Naive thymus-derived CD8-positive, alpha-beta T cell (primary cell): ENCODE results near the gene PRDX3. TPM values are rescaled to one million over a fixed set of nuclear protein-coding genes. Genes with fewer than 3 reads are reported as not detected.
A peak's percentile ranks its signal among the peaks of the same experiment; 100 is the strongest.

Experiments
- ATAC-seq, 2 donors: fragments of 150-1000 bp; cut with Tn5 transposase in 1 of 2; sonication (Bioruptor Pico), chemical (Tn5 transposase) in 1 of 2; 1 replicate in 1 of 2; 2 replicates in 1 of 2; pipeline ENCODE4 v1.10.0; 2021; ENCODE audit warnings: mild to moderate bottlenecking in 2 of 2, moderate library complexity in 2 of 2
- POLR2A ChIA-PET: fragments of 350-600 bp; sonication (Branson Sonifier 250); formaldehyde crosslinking; loops from one replicate; lab custom pipeline; 2021; ENCODE audit warnings: antibody characterized with exemption; lab: Charles Lee
- DNase-seq, 10 donors: peaks; one replicate each; pipeline versions ENCODE4 v3.0.0 to v3.0.0-alpha.2; 2020 to 2022
- H3K27ac Mint-ChIP-seq, 10 donors: one replicate each; pipeline ENCODE4 v1.8.0; 2020 to 2022; ENCODE audit warnings: mild to moderate bottlenecking in 10 of 10, mixed read lengths in 10 of 10, moderate library complexity in 4 of 10, inconsistent platforms in 1 of 10
- H3K27me3 Mint-ChIP-seq, 5 donors: one replicate each; pipeline ENCODE4 v1.8.0; 2021 to 2022; ENCODE audit warnings: mixed read lengths in 5 of 5
- H3K36me3 Mint-ChIP-seq, 3 donors: one replicate each; pipeline ENCODE4 v1.8.0; 2020 to 2022; ENCODE audit warnings: mixed read lengths in 3 of 3, mild to moderate bottlenecking in 2 of 3, inconsistent platforms in 1 of 3
- H3K4me1 Mint-ChIP-seq, 4 donors: one replicate each; pipeline ENCODE4 v1.8.0; 2021 to 2022; ENCODE audit warnings: mixed read lengths in 4 of 4
- H3K4me3 Mint-ChIP-seq, 10 donors: one replicate each; pipeline ENCODE4 v1.8.0; 2020 to 2022; ENCODE audit warnings: mild to moderate bottlenecking in 10 of 10, mixed read lengths in 10 of 10, moderate library complexity in 6 of 10, inconsistent platforms in 1 of 10
- H3K9me3 Mint-ChIP-seq, 9 donors: one replicate each; pipeline ENCODE4 v1.8.0; 2020 to 2022; ENCODE audit warnings: mixed read lengths in 9 of 9, mild to moderate bottlenecking in 3 of 9, inconsistent platforms in 1 of 9, moderate library complexity in 1 of 9
- polyA plus RNA-seq, 3 donors: library from polyadenylated mRNA; unstranded; fragments of 300-500 nt; fragmentation: Illumina TruSeq; gene quantifications; one replicate each; pipeline ENCODE4 v1.2.3, GENCODE V29; 2021
- total RNA-seq, 8 experiments: library from RNA in 2 of 8; stranded (reverse) in 2 of 8; gene quantifications; one replicate each; pipeline ENCODE4 v1.2.3 and lab custom pipeline; 2021 to 2026

The PRDX3 gene
- total and polyA plus RNA-seq, 5 experiments from 2014 or later = 29.8 to 75.5 (median 56.7) TPM

GRCh38 chr10:119132521-119133345 lies 45.9 kb downstream of the PRDX3 start:
- ATAC-seq (no peak), DNase-seq (no peak)
- no peaks in the 10 kb centered on the region for H3K9me3 Mint-ChIP-seq
- no peaks in the 10 kb centered on the region for H3K27me3 Mint-ChIP-seq
- H3K36me3 Mint-ChIP-seq = peaks cover 0 to 47% (median 17%) of the 10 kb centered on the region in 3 donors
- peak overlapping the region; percentile 88 to 96 (median 93) for H3K27ac Mint-ChIP-seq
- POLR2A ChIA-PET = interaction anchor here (1.1 to 2.5 kb wide), 3 partner anchors 28 to 52 kb away, joined by 4 to 8 read pairs (median 6); partner anchors contain the start of genes EIF3A and SFXN4
- peak overlapping the region in 7 of 10 donors; percentile 45 to 92 (median 91) for H3K4me3 Mint-ChIP-seq
- peaks cover 17 to 38% (median 28%) of the 10 kb centered on the region in 4 donors for H3K4me1 Mint-ChIP-seq

DNA sequence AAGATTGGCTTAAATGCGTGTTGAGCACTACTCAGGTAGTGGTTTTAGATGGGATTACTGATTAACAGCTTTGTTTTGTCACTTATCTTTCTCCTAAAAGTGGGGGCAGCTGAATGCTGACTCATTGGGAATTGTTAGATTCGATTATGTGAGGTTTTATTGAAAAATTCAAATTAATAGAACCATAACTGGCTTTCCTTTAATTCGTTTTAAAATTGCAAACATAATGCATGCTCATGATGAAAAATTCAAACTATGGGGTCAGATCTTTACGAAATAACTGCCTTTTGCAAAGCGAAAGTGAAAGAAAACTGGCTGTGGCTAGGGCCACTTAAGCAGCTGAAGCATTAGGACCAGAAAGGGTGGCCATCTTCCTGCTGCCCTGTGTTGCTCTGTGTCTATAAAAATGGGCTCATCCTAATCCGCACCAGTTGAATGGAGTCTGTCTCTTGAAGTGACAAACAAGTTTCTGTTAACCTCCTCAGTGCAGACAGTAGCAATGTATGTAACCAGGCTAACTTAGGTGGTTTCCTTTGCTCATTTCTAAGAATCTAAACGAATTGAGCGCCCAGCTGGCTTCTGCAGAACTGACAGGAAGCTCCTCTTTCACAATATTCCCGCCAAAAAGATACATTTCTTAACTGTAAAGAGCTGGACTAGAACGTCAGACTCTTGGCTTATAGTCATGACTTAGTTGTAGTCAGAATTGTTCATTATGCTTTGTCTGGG lies 46.9 kb downstream of the PRDX3 start:
- H3K27me3 Mint-ChIP-seq = no peaks in the 10 kb centered on the region
- H3K9me3 Mint-ChIP-seq = no peaks in the 10 kb centered on the region
- DNase-seq (peak in 5 of 10 donors; percentile 3 to 55 (median 40)), ATAC-seq (peak; percentile 91 to 93)
- POLR2A ChIA-PET = interaction anchor here (0.7 to 2.5 kb wide), 5 partner anchors 27 to 77 kb away, joined by 3 to 8 read pairs (median 4); partner anchors contain the start of genes EIF3A and SFXN4
- H3K4me3 Mint-ChIP-seq = peak overlapping the region; percentile 79 to 92 (median 90)
- peaks cover 0 to 48% (median 17%) of the 10 kb centered on the region in 3 donors for H3K36me3 Mint-ChIP-seq
- H3K4me1 Mint-ChIP-seq = peaks cover 17 to 38% (median 28%) of the 10 kb centered on the region in 4 donors
- peak overlapping the region; percentile 88 to 96 (median 93) for H3K27ac Mint-ChIP-seq

DNA sequence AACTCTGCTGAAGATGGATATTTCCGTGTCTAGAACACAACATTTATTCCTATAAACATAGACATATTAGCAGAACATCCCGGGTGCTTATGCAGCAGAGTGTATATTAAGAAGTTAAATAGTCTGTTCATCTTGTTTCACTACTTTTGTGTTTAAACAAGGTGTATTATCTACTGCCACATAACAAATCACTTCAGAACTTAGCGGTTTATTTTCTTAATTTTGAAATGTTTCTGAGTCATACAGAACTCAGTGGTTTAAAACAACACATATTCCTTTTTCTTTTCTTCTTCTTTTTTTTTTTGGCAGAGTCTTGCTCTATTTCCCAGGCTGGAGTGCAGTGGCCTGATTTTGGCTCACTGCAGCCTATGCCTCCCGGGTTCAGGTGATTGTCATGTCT lies 48.9 kb downstream of the PRDX3 start:
- H3K27me3 Mint-ChIP-seq = no peaks in the 10 kb centered on the region
- no peak for DNase-seq
- peak overlapping the region in 4 of 10 donors; percentile 8 to 96 (median 24) for H3K27ac Mint-ChIP-seq
- H3K9me3 Mint-ChIP-seq = no peaks in the 10 kb centered on the region
- no peak overlapping the region for H3K4me3 Mint-ChIP-seq
- peaks cover 17 to 28% (median 26%) of the 10 kb centered on the region in 4 donors for H3K4me1 Mint-ChIP-seq
- ATAC-seq = no peak
- POLR2A ChIA-PET = no interaction called here
- H3K36me3 Mint-ChIP-seq = peaks cover 0 to 52% (median 25%) of the 10 kb centered on the region in 3 donors

GRCh38 chr10:119125942-119126341 lies 52.7 kb downstream of the PRDX3 start:
- DNase-seq = no peak
- no peak overlapping the region for H3K4me3 Mint-ChIP-seq
- POLR2A ChIA-PET = interaction anchor here (0.7 to 1.5 kb wide), 2 partner anchors 23 to 69 kb away, joined by 3 to 4 read pairs; no protein-coding TSS in a partner anchor
- no peak for ATAC-seq
- peaks cover 4 to 9% (median 8%) of the 10 kb centered on the region in 4 donors for H3K4me1 Mint-ChIP-seq
- peaks cover 0 to 69% (median 42%) of the 10 kb centered on the region in 3 donors for H3K36me3 Mint-ChIP-seq
- no peaks in the 10 kb centered on the region for H3K9me3 Mint-ChIP-seq
- H3K27ac Mint-ChIP-seq = no peak overlapping the region
- no peaks in the 10 kb centered on the region for H3K27me3 Mint-ChIP-seq

GRCh38 chr10:119120875-119121274 lies 57.7 kb downstream of the PRDX3 start:
- POLR2A ChIA-PET = no interaction called here
- no peak overlapping the region for H3K4me3 Mint-ChIP-seq
- no peaks in the 10 kb centered on the region for H3K9me3 Mint-ChIP-seq
- no peak overlapping the region for H3K27ac Mint-ChIP-seq
- DNase-seq (no peak), ATAC-seq (no peak)
- H3K4me1 Mint-ChIP-seq = peaks cover 0 to 6% (median 2%) of the 10 kb centered on the region in 4 donors
- H3K27me3 Mint-ChIP-seq = no peaks in the 10 kb centered on the region
- H3K36me3 Mint-ChIP-seq = peaks cover 0 to 76% (median 32%) of the 10 kb centered on the region in 3 donors

DNA sequence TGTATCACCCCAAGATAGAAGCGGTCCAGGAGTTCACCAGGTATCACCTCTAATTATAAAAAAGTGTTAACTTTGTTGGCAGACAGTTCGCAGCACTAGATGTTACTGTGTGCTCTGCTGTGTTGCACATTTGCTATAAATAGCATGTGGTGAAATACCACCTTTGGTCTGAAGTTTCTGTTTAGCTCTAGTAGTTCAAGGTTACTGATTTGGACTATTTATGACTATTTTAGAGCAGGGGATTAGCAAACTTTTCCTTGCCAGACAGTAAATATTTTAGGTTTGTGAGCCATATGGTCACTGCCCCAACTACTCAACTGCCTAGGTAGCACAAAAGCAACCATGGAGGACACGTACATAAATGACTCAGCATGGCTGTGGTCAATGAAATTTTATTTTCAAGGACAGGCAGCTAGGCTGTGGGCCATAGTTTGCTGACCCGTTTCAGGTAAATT lies 58.2 kb downstream of the PRDX3 start:
- Mint-ChIP-seq H3K27ac (peak overlapping the region in 1 of 10 donors; percentile 44), H3K9me3 (no peaks in the 10 kb centered on the region), H3K36me3 (peaks cover 0 to 72% (median 31%) of the 10 kb centered on the region in 3 donors), H3K4me1 (peaks cover 0 to 6% (median 2%) of the 10 kb centered on the region in 4 donors), H3K4me3 (no peak overlapping the region), H3K27me3 (no peaks in the 10 kb centered on the region)
- POLR2A ChIA-PET = no interaction called here
- DNase-seq = no peak
- ATAC-seq = no peak

GRCh38 chr10:119119400-119119799 lies 59.2 kb downstream of the PRDX3 start:
- DNase-seq (no peak), ATAC-seq (no peak)
- Mint-ChIP-seq H3K4me3 (no peak overlapping the region), H3K4me1 (peaks cover under 1 to 9% (median 4%) of the 10 kb centered on the region in 4 donors), H3K36me3 (peaks cover 0 to 69% (median 27%) of the 10 kb centered on the region in 3 donors), H3K27me3 (no peaks in the 10 kb centered on the region), H3K27ac (no peak overlapping the region), H3K9me3 (no peaks in the 10 kb centered on the region)
- POLR2A ChIA-PET = interaction anchor here (0.7 kb wide), 1 partner anchor 238 kb away, joined by 3 read pairs; no protein-coding TSS in a partner anchor

DNA sequence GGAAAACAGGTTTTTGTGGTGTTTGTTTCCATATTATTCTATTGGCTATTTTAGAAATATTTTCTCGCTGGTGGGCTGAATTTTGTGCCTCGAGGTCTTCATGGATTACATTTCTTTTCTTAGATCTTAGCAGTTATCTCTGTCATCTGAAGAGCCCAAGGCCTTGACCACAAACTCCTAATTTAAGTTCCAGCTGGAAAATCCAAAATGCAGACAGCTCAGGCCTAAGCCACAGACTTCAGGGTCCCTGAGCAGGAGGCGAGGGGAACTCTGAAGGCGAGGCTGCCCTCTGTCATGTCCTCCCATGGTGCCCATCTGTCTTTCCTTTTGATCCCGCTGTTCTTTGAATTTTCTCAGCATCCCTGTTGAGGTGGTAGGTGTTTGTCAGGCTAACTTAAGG lies 60.4 kb downstream of the PRDX3 start:
- ATAC-seq (no peak), DNase-seq (no peak)
- Mint-ChIP-seq H3K4me1 (peaks cover 8 to 18% (median 12%) of the 10 kb centered on the region in 4 donors), H3K4me3 (no peak overlapping the region), H3K27ac (peak overlapping the region in 1 of 10 donors; percentile 3), H3K27me3 (no peaks in the 10 kb centered on the region), H3K9me3 (no peaks in the 10 kb centered on the region), H3K36me3 (peaks cover 0 to 74% (median 24%) of the 10 kb centered on the region in 3 donors)
- POLR2A ChIA-PET = no interaction called here

Other genes with a start within 250 kb of the PRDX3 start
- under 1 TPM; 0.55 to 0.60 TPM for gene NANOS1, start 149.1 kb downstream of the PRDX3 start, total RNA-seq
- under 1 TPM in 1 of 3 donors, not detected in 2; 0.05 TPM for gene NANOS1, start 149.1 kb downstream of the PRDX3 start, polyA plus RNA-seq
- 10 to 100 TPM; 88.2 to 93.6 TPM for gene EIF3A, start 98.0 kb downstream of the PRDX3 start, total RNA-seq
- gene EIF3A, start 98.0 kb downstream of the PRDX3 start, polyA plus RNA-seq = 10 to 100 TPM; 30.0 to 56.2 (median 45.0) TPM
- 10 to 100 TPM; 21.6 to 23.2 TPM for gene DENND10, start 74.7 kb downstream of the PRDX3 start, total RNA-seq
- 10 to 100 TPM; 18.3 to 20.4 (median 20.1) TPM for gene DENND10, start 74.7 kb downstream of the PRDX3 start, polyA plus RNA-seq
- 10 to 100 TPM; 18.9 to 20.4 TPM for gene SFXN4, start 13.1 kb downstream of the PRDX3 start, total RNA-seq
- 10 to 100 TPM; 18.3 to 31.3 (median 28.2) TPM for gene SFXN4, start 13.1 kb downstream of the PRDX3 start, polyA plus RNA-seq
- 10 to 100 TPM; 22.6 to 23.2 TPM for gene GRK5, start 28.8 kb upstream of the PRDX3 start, total RNA-seq
- gene GRK5, start 28.8 kb upstream of the PRDX3 start, polyA plus RNA-seq = 10 to 100 TPM in 2 of 3 donors, 1 to 10 TPM in 1; 4.4 to 11.0 (median 10.0) TPM